Calu3 (cell line): Measurements from ENCODE around the gene HSFY2. TPM values are rescaled to one million over a fixed set of nuclear protein-coding genes. Genes with fewer than 3 reads are reported as not detected.
"Not testable (repeated sequence)": the region's sequence is repeated elsewhere in the genome, so short reads cannot be mapped to it uniquely, and the experiment has no call there.

Experiments
- Bru-seq: library from RNA; stranded (reverse); fragments of 400-500 nt; gene quantifications from one replicate; lab custom pipeline; 2021; lab: Mats Ljungman, UMichigan
- BruChase-seq, 2 experiments: library from RNA; stranded (reverse); fragments of 400-500 nt; gene quantifications; one replicate each; lab custom pipeline; 2021; lab: Mats Ljungman, UMichigan
- BruUV-seq: library from RNA; stranded (reverse); fragments of 400-500 nt; replicated peaks from 2 replicates; lab custom pipeline; 2021; lab: Mats Ljungman, UMichigan
- CTCF ChIA-PET: fragments of 300-600 bp; sonication (Branson Sonifier 250); formaldehyde crosslinking; loops from one replicate; lab custom pipeline; 2022; ENCODE audit warnings: antibody characterized with exemption; lab: Charles Lee
- DNase-seq: peaks from one replicate; pipeline ENCODE4 v3.0.0; 2022
- H3K27ac Mint-ChIP-seq: one replicate; pipeline ENCODE4 v1.8.0; 2022; ENCODE audit warnings: mixed read lengths; ENCODE audit not compliant: unreplicated experiment
- H3K27me3 Mint-ChIP-seq: one replicate; pipeline ENCODE4 v1.8.0; 2022; ENCODE audit warnings: mixed read lengths; ENCODE audit not compliant: unreplicated experiment
- H3K36me3 Mint-ChIP-seq: one replicate; pipeline ENCODE4 v1.8.0; 2022; ENCODE audit warnings: mild to moderate bottlenecking, moderate library complexity, mixed read lengths; ENCODE audit not compliant: insufficient read depth, unreplicated experiment
- H3K4me1 Mint-ChIP-seq: one replicate; pipeline ENCODE4 v1.8.0; 2022; ENCODE audit warnings: mild to moderate bottlenecking, low read depth, mixed read lengths; ENCODE audit not compliant: unreplicated experiment
- H3K4me3 Mint-ChIP-seq: one replicate; pipeline ENCODE4 v1.8.0; 2022; ENCODE audit warnings: mild to moderate bottlenecking, low read depth, moderate library complexity, mixed read lengths; ENCODE audit not compliant: unreplicated experiment
- H3K9me3 Mint-ChIP-seq: one replicate; pipeline ENCODE4 v1.8.0; 2022; ENCODE audit warnings: low read depth, mixed read lengths; ENCODE audit not compliant: unreplicated experiment
- intact Hi-C: fragments of 100-400 bp; cut with micrococcal nuclease; formaldehyde crosslinking; loops from one replicate; pipeline ENCODE4 v1.10.0; 2022; ENCODE audit not compliant: unreplicated experiment
- long read RNA-seq: library from polyadenylated mRNA; stranded (forward); transcript quantifications from one replicate; pipeline ENCODE4 v2.0.0, GENCODE V29; 2022
- total RNA-seq: library from RNA; stranded (reverse); gene quantifications from 2 replicates; pipeline ENCODE4 v1.2.3, GENCODE V29; 2022

Gene HSFY2, protein sequence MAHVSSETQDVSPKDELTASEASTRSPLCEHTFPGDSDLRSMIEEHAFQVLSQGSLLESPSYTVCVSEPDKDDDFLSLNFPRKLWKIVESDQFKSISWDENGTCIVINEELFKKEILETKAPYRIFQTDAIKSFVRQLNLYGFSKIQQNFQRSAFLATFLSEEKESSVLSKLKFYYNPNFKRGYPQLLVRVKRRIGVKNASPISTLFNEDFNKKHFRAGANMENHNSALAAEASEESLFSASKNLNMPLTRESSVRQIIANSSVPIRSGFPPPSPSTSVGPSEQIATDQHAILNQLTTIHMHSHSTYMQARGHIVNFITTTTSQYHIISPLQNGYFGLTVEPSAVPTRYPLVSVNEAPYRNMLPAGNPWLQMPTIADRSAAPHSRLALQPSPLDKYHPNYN
- total RNA-seq, result not detected in 2 replicates
- not detected for Bru-seq, nascent RNA
- not detected for BruChase-seq, experiment 1, labeled RNA remaining after a 6-hour chase
- not detected for BruChase-seq, experiment 2, labeled RNA remaining after a 2-hour chase
- long read RNA-seq, result 0 reads

- CTCF ChIA-PET, H3K27me3 Mint-ChIP-seq, H3K27ac Mint-ChIP-seq, intact Hi-C loops, DNase-seq, H3K4me3 Mint-ChIP-seq, H3K36me3 Mint-ChIP-seq, H3K9me3 Mint-ChIP-seq, BruUV-seq, H3K4me1 Mint-ChIP-seq: not testable (repeated sequence)
Measured at GRCh38 chrY:18773635-18774034, at the start of gene HSFY2. Gene HSFY2, minus strand, starts transcription at chrY:18773735. Its CDS starts 117 bp downstream, at chrY:18773618.

- H3K27me3 Mint-ChIP-seq, intact Hi-C loops, H3K36me3 Mint-ChIP-seq, H3K4me3 Mint-ChIP-seq, H3K27ac Mint-ChIP-seq, H3K9me3 Mint-ChIP-seq, H3K4me1 Mint-ChIP-seq, BruUV-seq, CTCF ChIA-PET, DNase-seq: not testable (repeated sequence)
Measured at GRCh38 chrY:18815751-18816150, 42.2 kb upstream of the HSFY2 start.

DNA sequence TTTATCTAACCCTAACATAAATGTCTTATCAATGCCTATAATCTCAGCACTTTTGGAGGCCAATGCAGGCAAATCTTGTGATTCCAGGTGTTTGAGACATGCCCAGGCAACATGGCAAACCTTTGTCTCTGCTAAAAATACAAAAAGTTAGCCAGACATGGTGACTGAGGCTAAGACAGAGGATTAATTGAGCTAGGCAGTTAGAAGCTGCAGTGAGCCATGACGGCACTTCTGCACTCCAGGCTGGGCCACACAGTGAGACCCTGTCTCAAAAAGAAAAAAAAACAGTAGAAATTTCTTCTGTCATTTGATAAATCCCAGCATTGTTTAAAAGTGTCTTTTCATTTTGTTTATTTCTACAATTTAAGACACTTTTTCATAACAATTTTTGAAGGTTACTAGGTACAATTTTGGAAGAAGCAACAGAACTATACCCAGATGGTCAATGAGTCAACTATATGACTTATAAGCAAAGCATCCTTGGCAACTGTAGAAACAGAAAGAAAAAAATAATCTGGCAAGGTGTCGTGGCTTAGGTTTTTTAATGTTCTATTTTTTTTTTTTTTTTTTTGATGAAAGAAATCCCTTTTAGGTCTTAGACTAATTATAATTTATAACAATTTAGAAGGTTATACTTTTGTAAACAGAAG is 15.3 kb upstream of the HSFY2 start:
- CTCF ChIA-PET, result not testable (repeated sequence)

DNA sequence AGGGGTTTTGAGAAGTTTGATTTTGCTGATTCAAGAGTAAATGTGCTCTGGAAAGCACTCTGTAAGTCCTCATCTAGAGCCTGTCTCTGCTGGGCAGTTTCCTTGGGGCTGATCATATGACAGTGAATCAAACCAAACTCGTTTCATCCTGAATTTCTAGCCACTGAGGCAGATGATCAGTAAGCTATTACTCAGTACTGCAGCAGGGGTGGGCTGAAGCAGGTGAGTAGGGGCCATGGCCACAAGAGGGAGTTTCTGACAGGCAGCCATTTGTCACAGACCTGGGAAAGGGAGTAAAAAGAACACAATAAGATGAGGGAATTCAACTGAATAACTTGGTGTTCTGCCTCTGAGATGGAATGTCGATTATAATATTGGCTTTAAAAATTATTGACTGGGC is 19.5 kb downstream of the HSFY2 start:
- H3K4me3 Mint-ChIP-seq, DNase-seq, H3K9me3 Mint-ChIP-seq, H3K27ac Mint-ChIP-seq, BruUV-seq, H3K4me1 Mint-ChIP-seq, CTCF ChIA-PET, intact Hi-C loops, H3K27me3 Mint-ChIP-seq, H3K36me3 Mint-ChIP-seq: not testable (repeated sequence)

More for the DNA sequence above, 15.3 kb upstream of the HSFY2 start:
- H3K9me3 Mint-ChIP-seq, H3K36me3 Mint-ChIP-seq, intact Hi-C loops, H3K4me1 Mint-ChIP-seq, H3K27me3 Mint-ChIP-seq, BruUV-seq, DNase-seq, H3K4me3 Mint-ChIP-seq, H3K27ac Mint-ChIP-seq: not testable (repeated sequence)

DNA sequence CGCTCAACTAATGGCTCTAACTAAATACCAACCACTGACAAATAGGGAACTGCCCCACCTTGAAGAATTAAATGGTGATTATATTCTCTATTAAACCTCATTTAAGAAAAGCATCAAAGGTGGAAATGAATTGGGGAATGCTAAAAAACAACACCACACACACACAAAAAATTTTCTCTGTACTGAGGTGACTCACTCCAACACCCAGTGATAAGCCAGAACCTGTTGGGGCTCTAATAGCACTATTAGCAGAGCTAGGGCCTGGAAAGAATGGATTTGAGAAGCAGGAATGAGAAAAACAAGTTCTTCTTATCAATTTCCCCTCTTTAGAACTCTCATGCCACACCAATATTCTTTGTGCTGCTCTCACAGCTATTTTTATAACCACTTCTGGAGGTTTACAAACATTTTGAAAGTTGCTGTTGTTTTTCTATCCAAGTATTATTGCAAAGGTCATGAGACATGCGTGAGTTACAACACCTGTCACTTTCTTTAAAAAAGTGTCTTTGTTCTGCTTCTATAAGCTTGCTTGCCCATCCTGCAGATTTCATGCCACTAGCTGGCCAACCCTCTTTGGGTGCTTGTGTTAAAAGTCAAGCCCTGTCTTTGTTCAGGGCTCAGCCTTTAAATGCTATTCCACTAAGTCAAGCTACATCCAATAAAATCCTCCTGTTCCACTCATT is 20.3 kb downstream of the HSFY2 start:
- DNase-seq, intact Hi-C loops, H3K27me3 Mint-ChIP-seq, H3K4me3 Mint-ChIP-seq, H3K36me3 Mint-ChIP-seq, H3K4me1 Mint-ChIP-seq, CTCF ChIA-PET, H3K27ac Mint-ChIP-seq, H3K9me3 Mint-ChIP-seq, BruUV-seq: not testable (repeated sequence)

GRCh38 chrY:18723714-18724113 is 49.8 kb downstream of the HSFY2 start:
- CTCF ChIA-PET, H3K4me1 Mint-ChIP-seq, H3K27ac Mint-ChIP-seq, H3K36me3 Mint-ChIP-seq, intact Hi-C loops, DNase-seq, H3K9me3 Mint-ChIP-seq, H3K27me3 Mint-ChIP-seq, H3K4me3 Mint-ChIP-seq, BruUV-seq: not testable (repeated sequence)

Other genes with a start within 250 kb of the HSFY2 start
- not detected in 2 replicates for gene HSFY1, start 227.0 kb downstream of the HSFY2 start, total RNA-seq